Tibial artery (tissue), 4 donors: ENCODE data around the gene SPATA2.
"Not testable (repeated sequence)": the region's sequence is repeated elsewhere in the genome, so short reads cannot be mapped to it uniquely, and the experiment has no call there.

Experiments
- DNase-seq, 2 donors: peaks; one replicate each; pipeline ENCODE4 v3.0.0-alpha.2; 2019
- H3K27ac ChIP-seq, 2 donors: fragments of 200-600 bp; sonication (generic) in 1 of 2; 1 replicate in 1 of 2; 2 replicates in 1 of 2; pipeline ENCODE4 v1.5.1; 2018 to 2019; ENCODE audit warnings: mild to moderate bottlenecking in 1 of 2
- H3K27me3 ChIP-seq, 2 donors: fragments of 200-600 bp; sonication (generic) in 1 of 2; one replicate each; pipeline versions ENCODE4 v1.5.1 to v1.6.0; 2016 to 2019
- H3K36me3 ChIP-seq, 3 donors: fragments of 200-600 bp; sonication (generic) in 2 of 3; one replicate each; pipeline ENCODE4 v1.5.1; 2016 to 2019; ENCODE audit warnings: mild to moderate bottlenecking in 2 of 3
- H3K4me1 ChIP-seq, 4 donors: fragments of 200-600 bp; sonication (generic) in 2 of 4; 1 replicate in 3 of 4; 2 replicates in 1 of 4; pipeline ENCODE4 v1.5.1; 2016 to 2019
- H3K4me3 ChIP-seq, 2 donors: fragments of 200-600 bp; sonication (generic) in 1 of 2; 1 replicate in 1 of 2; 2 replicates in 1 of 2; pipeline ENCODE4 v1.5.1; 2018 to 2019; ENCODE audit warnings: mild to moderate bottlenecking in 2 of 2
- H3K9me3 ChIP-seq, 3 donors: fragments of 200-600 bp; sonication (generic) in 1 of 3; one replicate each; pipeline ENCODE4 v1.5.1; 2016 to 2019
- CTCF ChIP-seq, 2 experiments: fragments of 200-600 bp in 1 of 2; fragments of 450-650 bp in 1 of 2; IDR thresholded peaks; one replicate each; pipeline ENCODE4 v1.5.1; 2017 to 2019; ENCODE audit warnings: antibody characterized with exemption in 2 of 2, mild to moderate bottlenecking in 1 of 2, moderate library complexity in 1 of 2
- intact Hi-C: fragments of 100-400 bp; cut with DNase I; formaldehyde crosslinking; loops from one replicate; pipeline ENCODE4 v1.15.0; 2023; ENCODE audit warnings: low total_unique reads

Gene SPATA2

GRCh38 chr20:49904440-49905214 lies 10.7 kb downstream of the SPATA2 start:
- intact Hi-C loops: no loop called here

GRCh38 chr20:49901588-49901987 lies 13.7 kb downstream of the SPATA2 start:
- intact Hi-C loops: no loop called here
- Histone ChIP-seq H3K36me3 (peaks cover 24 to 28% (median 25%) of the 10 kb centered on the region in 3 donors), H3K9me3 (no peaks in the 10 kb centered on the region), H3K27me3 (no peaks in the 10 kb centered on the region), H3K4me3 (no peak overlapping the region), H3K4me1 (no peaks in the 10 kb centered on the region), H3K27ac (no peak overlapping the region)
- no peak for TF ChIP-seq CTCF (IDR thresholded peaks at IDR 0.05)
- peak in 1 of 2 donors; percentile 58 for DNase-seq

More at GRCh38 chr20:49904440-49905214, 10.7 kb downstream of the SPATA2 start:
- H3K27me3 ChIP-seq: no peaks in the 10 kb centered on the region
- peaks cover 32 to 58% (median 45%) of the 10 kb centered on the region in 3 donors for H3K36me3 ChIP-seq
- peaks cover 0 to 5% (median 0%) of the 10 kb centered on the region in 4 donors for H3K4me1 ChIP-seq
- no peak for TF ChIP-seq CTCF (IDR thresholded peaks at IDR 0.05)
- DNase-seq: peak in 1 of 2 donors; percentile 25
- no peak overlapping the region for H3K27ac ChIP-seq
- no peaks in the 10 kb centered on the region for H3K9me3 ChIP-seq
- no peak overlapping the region for H3K4me3 ChIP-seq

GRCh38 chr20:49899541-49900383 lies 15.6 kb downstream of the SPATA2 start:
- Histone ChIP-seq H3K9me3 (no peaks in the 10 kb centered on the region), H3K4me1 (no peaks in the 10 kb centered on the region), H3K27me3 (no peaks in the 10 kb centered on the region), H3K36me3 (peaks cover 6 to 10% (median 7%) of the 10 kb centered on the region in 3 donors), H3K27ac (no peak overlapping the region), H3K4me3 (no peak overlapping the region)
- intact Hi-C loops: loop anchor here (10.0 kb wide), 1 partner anchor 85 kb away; the partner anchor contains the start of gene SLC9A8
- no peak for TF ChIP-seq CTCF (IDR thresholded peaks at IDR 0.05)
- peak in 1 of 2 donors; percentile 21 for DNase-seq

GRCh38 chr20:49896204-49896603 lies 19.1 kb downstream of the SPATA2 start:
- H3K27ac ChIP-seq: no peak overlapping the region
- no peaks in the 10 kb centered on the region for H3K36me3 ChIP-seq
- H3K27me3 ChIP-seq: no peaks in the 10 kb centered on the region
- DNase-seq: peak in 1 of 2 donors; percentile 29
- H3K4me3 ChIP-seq: no peak overlapping the region
- no peaks in the 10 kb centered on the region for H3K9me3 ChIP-seq
- H3K4me1 ChIP-seq: peaks cover 0 to 17% (median 16%) of the 10 kb centered on the region in 4 donors
- TF ChIP-seq CTCF (IDR thresholded peaks at IDR 0.05): no peak
- intact Hi-C loops: loop anchor here (10.0 kb wide), 1 partner anchor 81 kb away; the partner anchor contains the start of gene SLC9A8

- H3K4me3 ChIP-seq, H3K27ac ChIP-seq, H3K9me3 ChIP-seq, H3K36me3 ChIP-seq, H3K27me3 ChIP-seq: not testable (repeated sequence)
- intact Hi-C loops: loop anchor here (10.0 kb wide), 1 partner anchor 81 kb away; the partner anchor contains the start of gene SLC9A8
- peak in 1 of 2 donors; percentile 17 for DNase-seq
- H3K4me1 ChIP-seq: peaks cover 0 to 24% (median 16%) of the 10 kb centered on the region in 4 donors
Measured at GRCh38 chr20:49895474-49896093, 19.7 kb downstream of the SPATA2 start.
